CD4-positive, CD25-positive, alpha-beta regulatory T cell (primary cell): ENCODE measurements around the gene FAF2. TPM values are rescaled to one million over a fixed set of nuclear protein-coding genes. Genes with fewer than 3 reads are reported as not detected.

Experiments used
- ATAC-seq, 2 donors: fragments of 150-1000 bp; cut with Tn5 transposase; one replicate each; pipeline ENCODE4 v1.10.0; 2021; ENCODE audit warnings: low read depth in 2 of 2, moderate number of reproducible peaks in 2 of 2, moderate library complexity in 1 of 2
- DNase-seq, 3 donors: peaks; one replicate each; pipeline versions ENCODE4 v3.0.0 to v3.0.0-alpha.2; 2012 to 2022; ENCODE audit warnings: mixed read lengths in 1 of 3
- H3K27ac ChIP-seq: one replicate; pipeline ENCODE4 v1.7.0; 2013; ENCODE audit warnings: mild to moderate bottlenecking, low read length; ENCODE audit not compliant: insufficient read depth, poor library complexity, severe bottlenecking
- H3K27me3 ChIP-seq: one replicate; pipeline ENCODE4 v1.7.0; 2013; ENCODE audit warnings: low read length; ENCODE audit not compliant: control insufficient read depth, insufficient read depth
- H3K36me3 ChIP-seq: one replicate; pipeline ENCODE4 v1.7.0; 2013; ENCODE audit warnings: mild to moderate bottlenecking, low read length, moderate library complexity; ENCODE audit not compliant: control insufficient read depth, insufficient read depth
- H3K4me1 ChIP-seq: 2 replicates; pipeline ENCODE4 v1.7.0; 2013; ENCODE audit warnings: mild to moderate bottlenecking, low read length; ENCODE audit not compliant: insufficient read depth, control insufficient read depth, poor library complexity, severe bottlenecking
- H3K4me3 ChIP-seq: one replicate; pipeline ENCODE4 v1.7.0; 2013; ENCODE audit warnings: low read depth, mild to moderate bottlenecking, low read length, moderate library complexity
- H3K9me3 ChIP-seq, 2 experiments: 1 replicate in 1 of 2; 2 replicates in 1 of 2; pipeline ENCODE4 v1.7.0; 2013; ENCODE audit warnings: low read length in 2 of 2, mild to moderate bottlenecking in 1 of 2, moderate library complexity in 1 of 2; ENCODE audit not compliant: control insufficient read depth in 2 of 2
- H3K27ac Mint-ChIP-seq, 3 donors: one replicate each; pipeline ENCODE4 v1.8.0; 2020 to 2022; ENCODE audit warnings: mild to moderate bottlenecking in 3 of 3, mixed read lengths in 3 of 3, moderate library complexity in 2 of 3
- H3K27me3 Mint-ChIP-seq: one replicate; pipeline ENCODE4 v1.8.0; 2022; ENCODE audit warnings: mild to moderate bottlenecking, mixed read lengths
- H3K36me3 Mint-ChIP-seq: one replicate; pipeline ENCODE4 v1.8.0; 2020; ENCODE audit warnings: mixed read lengths
- H3K4me1 Mint-ChIP-seq, 4 donors: one replicate each; pipeline ENCODE4 v1.8.0; 2020 to 2022; ENCODE audit warnings: mixed read lengths in 4 of 4, mild to moderate bottlenecking in 1 of 4
- H3K4me3 Mint-ChIP-seq, 4 donors: one replicate each; pipeline ENCODE4 v1.8.0; 2020 to 2022; ENCODE audit warnings: mild to moderate bottlenecking in 4 of 4, mixed read lengths in 4 of 4, moderate library complexity in 3 of 4
- H3K9me3 Mint-ChIP-seq, 7 donors: one replicate each; pipeline ENCODE4 v1.8.0; 2020 to 2022; ENCODE audit warnings: mixed read lengths in 7 of 7, mild to moderate bottlenecking in 3 of 7, moderate library complexity in 2 of 7
- polyA plus RNA-seq, 4 donors: library from polyadenylated mRNA; unstranded; fragments of 300-500 nt; fragmentation: Illumina TruSeq; gene quantifications; one replicate each; pipeline ENCODE4 v1.2.3, GENCODE V29; 2021
- total RNA-seq: library from RNA; stranded (reverse); gene quantifications from one replicate; pipeline ENCODE4 v1.2.3, GENCODE V29; 2022

The FAF2 gene
- total and polyA plus RNA-seq, 5 donors from 2014 or later: 8.8 to 31.8 (median 14.4) TPM

- H3K4me3 ChIP-seq: peak overlapping the region; percentile 86
These were observed 87.5 kb downstream of the FAF2 start for GRCh38 chr5:176535664-176536131.

GRCh38 chr5:176536132-176536901, 88.1 kb downstream of the FAF2 start:
- Mint-ChIP-seq H3K27me3 (peaks cover 12% of the 10 kb centered on the region), H3K27ac (peak overlapping the region; percentile 98 to 100 (median 98)), H3K9me3 (peaks cover 0 to 2% (median 0%) of the 10 kb centered on the region in 7 donors), H3K36me3 (peaks cover 19% of the 10 kb centered on the region), H3K4me1 (peaks cover 11 to 64% (median 49%) of the 10 kb centered on the region in 4 donors), H3K4me3 (peak overlapping the region; percentile 93 to 98 (median 98))
- Histone ChIP-seq H3K27me3 (no peaks in the 10 kb centered on the region), H3K4me1 (peaks cover 83% of the 10 kb centered on the region), H3K36me3 (peaks cover 6% of the 10 kb centered on the region), H3K4me3 (peak overlapping the region; percentile 86), H3K27ac (peak overlapping the region; percentile 100), H3K9me3 (no peaks in the 10 kb centered on the region)
- DNase-seq (peak; percentile 79 to 94 (median 84)), ATAC-seq (peak; percentile 23)

More at GRCh38 chr5:176535664-176536131, 87.5 kb downstream of the FAF2 start:
- peak overlapping the region; percentile 98 to 100 (median 98) for H3K27ac Mint-ChIP-seq
- peaks cover 11 to 64% (median 49%) of the 10 kb centered on the region in 4 donors for H3K4me1 Mint-ChIP-seq
- Histone ChIP-seq H3K36me3 (peaks cover 11% of the 10 kb centered on the region), H3K27me3 (no peaks in the 10 kb centered on the region), H3K9me3 (no peaks in the 10 kb centered on the region), H3K27ac (peak overlapping the region; percentile 100), H3K4me1 (peaks cover 83% of the 10 kb centered on the region)
- H3K27me3 Mint-ChIP-seq: peaks cover 12% of the 10 kb centered on the region
- DNase-seq (peak in 1 of 3 donors; percentile 42), ATAC-seq (no peak)
- H3K4me3 Mint-ChIP-seq: peak overlapping the region; percentile 93 to 98 (median 98)
- H3K36me3 Mint-ChIP-seq: peaks cover 23% of the 10 kb centered on the region
- H3K9me3 Mint-ChIP-seq: peaks cover 0 to 2% (median 0%) of the 10 kb centered on the region in 7 donors

GRCh38 chr5:176536902-176537553, 88.8 kb downstream of the FAF2 start, which contains the start of gene RNF44:
TSS of gene RNF44 (minus strand) at chr5:176537402. CDS start at chr5:176532472, 4,930 bp downstream.
- Mint-ChIP-seq H3K9me3 (peaks cover 0 to 2% (median 0%) of the 10 kb centered on the region in 7 donors), H3K27me3 (peaks cover 12% of the 10 kb centered on the region), H3K4me1 (peaks cover 11 to 66% (median 54%) of the 10 kb centered on the region in 4 donors), H3K36me3 (peaks cover 19% of the 10 kb centered on the region), H3K4me3 (peak within 1 kb of the TSS; percentile 93 to 98 (median 98)), H3K27ac (peak within 1 kb of the TSS; percentile 98 to 100 (median 100))
- Histone ChIP-seq H3K36me3 (no peaks in the 10 kb centered on the region), H3K9me3 (no peaks in the 10 kb centered on the region), H3K4me1 (peaks cover 83% of the 10 kb centered on the region), H3K27me3 (no peaks in the 10 kb centered on the region), H3K4me3 (peak within 1 kb of the TSS; percentile 90), H3K27ac (peak within 1 kb of the TSS; percentile 100)
- peak; percentile 98 to 99 (median 98) for DNase-seq
- peak; percentile 64 to 68 for ATAC-seq

GRCh38 chr5:176537554-176538229, 89.5 kb downstream of the FAF2 start:
- H3K4me1 Mint-ChIP-seq: peaks cover 11 to 70% (median 58%) of the 10 kb centered on the region in 4 donors
- Histone ChIP-seq H3K27me3 (no peaks in the 10 kb centered on the region), H3K36me3 (no peaks in the 10 kb centered on the region), H3K4me1 (peaks cover 83% of the 10 kb centered on the region), H3K4me3 (peak overlapping the region; percentile 90), H3K27ac (peak overlapping the region; percentile 100), H3K9me3 (no peaks in the 10 kb centered on the region)
- peak overlapping the region; percentile 93 to 98 (median 98) for H3K4me3 Mint-ChIP-seq
- H3K27me3 Mint-ChIP-seq: peaks cover 12% of the 10 kb centered on the region
- ATAC-seq (peak; percentile 76 to 79), DNase-seq (peak; percentile 97 to 100 (median 98))
- no peaks in the 10 kb centered on the region for H3K9me3 Mint-ChIP-seq
- H3K27ac Mint-ChIP-seq: peak overlapping the region; percentile 78 to 100 (median 100)
- peaks cover 19% of the 10 kb centered on the region for H3K36me3 Mint-ChIP-seq

- H3K4me1 ChIP-seq: peaks cover 77% of the 10 kb centered on the region
- no peak for DNase-seq
- H3K27ac Mint-ChIP-seq: peak overlapping the region; percentile 78 to 100 (median 100)
- no peaks in the 10 kb centered on the region for H3K9me3 Mint-ChIP-seq
- peaks cover 12% of the 10 kb centered on the region for H3K27me3 Mint-ChIP-seq
- H3K4me1 Mint-ChIP-seq: peaks cover 11 to 64% (median 55%) of the 10 kb centered on the region in 4 donors
- H3K27ac ChIP-seq: peak overlapping the region; percentile 100
- H3K36me3 ChIP-seq: no peaks in the 10 kb centered on the region
- H3K4me3 Mint-ChIP-seq: peak overlapping the region; percentile 93 to 98 (median 98)
- peak overlapping the region; percentile 77 for H3K4me3 ChIP-seq
- H3K36me3 Mint-ChIP-seq: peaks cover 19% of the 10 kb centered on the region
- H3K27me3 ChIP-seq: no peaks in the 10 kb centered on the region
- H3K9me3 ChIP-seq: no peaks in the 10 kb centered on the region
- no peak for ATAC-seq
These were observed 90.2 kb downstream of the FAF2 start for GRCh38 chr5:176538230-176538988.

GRCh38 chr5:176538989-176539384, 90.8 kb downstream of the FAF2 start:
- H3K4me1 Mint-ChIP-seq: peaks cover 7 to 62% (median 51%) of the 10 kb centered on the region in 4 donors
- DNase-seq: no peak
- H3K36me3 Mint-ChIP-seq: peaks cover 13% of the 10 kb centered on the region
- Histone ChIP-seq H3K36me3 (no peaks in the 10 kb centered on the region), H3K4me3 (no peak overlapping the region), H3K9me3 (no peaks in the 10 kb centered on the region), H3K27me3 (no peaks in the 10 kb centered on the region), H3K4me1 (peaks cover 77% of the 10 kb centered on the region), H3K27ac (peak overlapping the region; percentile 100)
- H3K9me3 Mint-ChIP-seq: no peaks in the 10 kb centered on the region
- H3K4me3 Mint-ChIP-seq: peak overlapping the region in 1 of 4 donors; percentile 93
- peaks cover 12% of the 10 kb centered on the region for H3K27me3 Mint-ChIP-seq
- H3K27ac Mint-ChIP-seq: peak overlapping the region; percentile 65 to 100 (median 80)
- ATAC-seq: no peak
